ENCODE data around the gene ACP6.

The ACP6 gene

DNA sequence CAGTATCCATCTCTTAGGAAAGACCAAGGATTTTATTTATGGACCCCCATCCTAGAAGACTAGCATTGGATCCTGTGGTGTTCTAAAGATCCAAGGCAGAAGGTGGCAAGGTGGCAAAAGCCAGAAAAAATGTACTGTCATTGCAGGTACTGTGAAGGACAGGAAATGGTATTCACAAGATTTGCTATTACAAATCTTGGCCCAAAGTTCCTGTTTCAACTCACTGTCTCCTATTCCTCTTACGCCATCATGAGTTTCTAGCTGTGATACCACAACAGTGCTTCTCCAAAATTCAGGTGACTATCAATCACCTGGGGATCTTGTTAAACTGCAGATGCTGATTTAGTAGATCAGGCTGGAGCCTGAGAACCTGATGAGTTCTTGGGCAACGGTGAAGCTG is 21.4 kb downstream of the ACP6 start:
- no peak for DNase-seq

DNA sequence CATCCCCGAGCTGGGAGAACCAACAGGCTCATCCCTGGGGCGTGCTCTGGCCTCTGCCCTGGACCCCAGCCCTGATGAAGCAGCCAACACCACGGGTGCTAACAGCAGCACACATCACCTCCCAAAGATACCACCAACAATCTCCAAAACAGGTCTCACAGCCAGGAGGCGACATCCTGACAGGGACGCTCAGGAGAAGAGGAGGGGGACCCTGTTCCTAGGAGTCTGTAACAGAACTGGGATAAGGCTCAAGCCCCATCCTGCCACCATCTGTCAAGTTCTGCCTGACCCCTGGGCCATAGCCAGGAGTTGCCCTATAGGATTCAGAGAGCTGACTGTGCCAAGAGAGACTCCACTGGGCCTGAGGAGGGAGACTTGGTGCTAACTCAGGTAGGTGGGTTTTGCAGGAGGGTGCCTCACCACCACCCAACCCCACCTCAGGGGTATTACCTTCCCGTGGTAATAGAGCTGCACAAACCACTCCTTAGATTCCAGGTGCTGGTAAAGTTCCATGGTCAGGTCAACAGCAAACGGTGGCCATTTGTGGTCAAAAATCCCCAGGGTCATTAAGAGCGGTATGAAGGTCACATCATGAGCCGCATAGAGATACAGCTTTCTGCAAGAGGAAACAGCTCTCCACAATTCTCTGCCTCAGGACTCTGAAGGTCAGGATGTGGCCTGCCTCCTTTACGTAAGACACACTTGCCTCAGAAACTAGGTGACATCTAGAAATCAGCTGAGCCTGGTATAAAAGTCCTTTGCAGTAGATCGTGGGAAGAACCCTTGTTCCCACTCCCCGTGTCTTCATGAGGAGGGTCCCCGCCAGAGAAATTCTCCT is 22.3 kb downstream of the ACP6 start:
- no peak for DNase-seq

DNA sequence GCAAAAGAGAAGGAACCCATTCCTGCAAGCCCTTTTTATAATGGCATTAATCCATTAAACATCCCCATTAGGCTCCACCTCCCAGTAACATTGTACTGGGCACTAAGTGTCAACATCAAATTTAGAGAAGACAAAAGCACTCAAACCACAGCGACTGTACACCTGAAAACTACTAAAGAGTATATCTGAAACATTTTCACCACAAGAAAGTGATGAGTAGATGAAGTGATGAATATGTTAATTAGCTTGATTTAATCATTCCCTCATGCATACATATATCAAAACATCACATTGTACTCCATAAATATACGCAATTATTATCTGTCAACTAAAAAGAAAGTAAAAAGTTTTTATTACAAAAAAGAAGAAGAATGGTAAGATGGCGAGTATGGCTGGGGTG is 26.4 kb downstream of the ACP6 start:
- no peak for DNase-seq

DNA sequence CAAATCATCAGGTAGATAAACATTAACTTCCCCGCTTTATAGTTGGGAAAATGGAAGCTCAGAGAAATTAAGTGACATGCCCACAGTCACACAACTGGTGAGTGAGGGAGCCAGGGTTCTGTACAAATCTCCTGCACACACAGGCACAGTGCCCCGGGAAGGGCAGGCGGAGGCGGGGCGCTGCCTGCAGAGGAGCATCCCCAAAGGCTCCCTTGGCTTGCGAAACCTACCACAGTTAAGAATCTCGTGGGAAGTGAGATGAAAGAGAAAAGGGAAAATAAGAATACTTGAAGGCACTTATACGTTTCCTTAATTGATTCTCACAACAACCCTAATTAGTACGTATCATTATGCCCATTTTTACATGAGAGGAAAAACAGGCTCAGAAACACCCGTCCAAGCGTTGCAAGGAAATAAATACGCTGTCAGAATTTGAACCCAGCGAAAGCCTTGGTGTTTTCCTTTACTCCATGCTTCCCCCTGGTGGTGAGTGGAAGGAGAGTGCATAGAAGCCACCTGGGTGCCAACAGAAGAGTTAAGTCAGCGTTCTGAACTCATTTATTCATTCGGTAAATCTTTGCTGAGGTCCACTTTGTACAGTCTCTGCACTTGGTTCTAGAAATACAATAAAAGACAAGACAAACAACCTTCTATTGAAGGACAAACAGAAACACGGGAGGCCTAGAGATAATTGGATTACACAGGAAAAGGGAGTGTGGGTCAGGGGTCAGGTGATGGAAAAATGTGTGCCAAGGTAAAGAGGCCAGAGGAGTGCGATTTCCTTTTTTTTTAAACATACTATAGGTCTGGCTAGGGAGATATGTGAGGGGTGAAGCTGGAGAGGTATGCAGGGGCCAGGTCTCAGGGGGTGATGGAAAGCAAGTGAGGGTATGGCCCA is 28.4 kb downstream of the ACP6 start:
- DNase-seq = peak; percentile 62

DNA sequence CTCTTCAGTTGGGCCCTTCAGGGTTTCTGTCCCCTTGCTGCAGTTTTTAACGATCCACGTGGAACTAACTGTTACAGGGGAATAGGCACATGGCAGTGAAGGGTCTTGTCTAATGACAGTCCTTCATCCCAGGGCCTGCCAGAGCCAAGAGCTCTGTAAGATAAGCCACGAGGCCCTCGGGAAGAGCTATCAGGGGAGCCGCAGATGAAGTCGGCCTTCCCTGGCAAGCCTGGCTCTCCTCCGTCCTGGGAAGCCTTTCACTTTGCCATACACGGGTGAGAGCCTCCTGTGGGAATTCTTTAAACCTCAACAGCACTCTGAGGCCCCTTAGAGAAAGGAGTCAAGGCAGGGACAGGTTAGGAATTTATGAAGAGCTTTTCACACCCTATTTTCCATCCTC is 29.0 kb downstream of the ACP6 start:
- no peak for DNase-seq

DNA sequence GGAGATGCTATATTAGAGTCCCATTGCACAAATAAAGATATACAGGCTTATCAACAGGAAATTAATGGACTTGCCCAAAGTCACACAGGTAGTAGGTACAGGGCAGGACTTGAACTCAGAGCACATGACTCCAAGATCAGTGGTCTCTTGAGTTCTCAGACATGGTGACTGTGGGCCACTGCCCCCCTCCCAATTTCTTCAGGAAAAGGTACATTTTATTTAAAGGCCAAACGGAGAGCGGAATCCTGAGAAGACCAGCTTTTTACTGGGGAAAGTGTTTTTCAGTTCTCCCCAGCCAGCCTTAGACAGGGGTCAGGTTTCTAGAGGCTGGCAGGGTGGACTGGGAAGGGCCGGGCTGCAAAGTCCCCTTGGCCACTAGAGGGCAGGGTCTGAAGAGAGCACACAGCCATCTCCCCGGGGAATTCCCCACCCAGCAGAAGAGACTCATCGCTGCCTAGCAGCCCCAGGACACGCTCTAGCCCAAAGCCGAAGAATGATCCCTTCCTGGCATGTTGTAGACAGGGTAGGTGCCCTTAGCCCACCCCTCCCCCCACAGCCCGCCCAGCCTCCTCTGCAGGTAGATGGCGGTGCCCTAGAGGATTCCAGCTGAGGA is 29.7 kb downstream of the ACP6 start:
- DNase-seq = peak; percentile 89

DNA sequence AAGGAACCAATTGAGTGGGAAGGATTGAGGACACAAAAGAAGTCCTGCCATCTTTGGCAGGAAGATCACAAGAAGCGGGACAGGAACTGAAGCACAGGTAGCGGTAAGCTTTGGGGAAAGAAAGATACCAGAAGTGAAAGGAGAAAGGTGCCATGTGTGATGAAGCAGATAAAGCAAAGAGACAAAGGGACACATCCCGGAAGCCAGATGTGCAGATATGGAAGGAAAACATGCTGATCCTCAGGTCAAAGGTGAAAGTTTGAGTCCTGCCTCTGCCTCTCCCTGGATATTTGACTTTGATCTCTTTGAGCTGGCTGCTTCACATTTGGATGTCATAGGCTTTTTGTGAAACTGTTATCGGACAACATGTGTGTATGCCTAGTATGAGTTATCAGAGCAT is 34.0 kb downstream of the ACP6 start:
- no peak for DNase-seq

DNA sequence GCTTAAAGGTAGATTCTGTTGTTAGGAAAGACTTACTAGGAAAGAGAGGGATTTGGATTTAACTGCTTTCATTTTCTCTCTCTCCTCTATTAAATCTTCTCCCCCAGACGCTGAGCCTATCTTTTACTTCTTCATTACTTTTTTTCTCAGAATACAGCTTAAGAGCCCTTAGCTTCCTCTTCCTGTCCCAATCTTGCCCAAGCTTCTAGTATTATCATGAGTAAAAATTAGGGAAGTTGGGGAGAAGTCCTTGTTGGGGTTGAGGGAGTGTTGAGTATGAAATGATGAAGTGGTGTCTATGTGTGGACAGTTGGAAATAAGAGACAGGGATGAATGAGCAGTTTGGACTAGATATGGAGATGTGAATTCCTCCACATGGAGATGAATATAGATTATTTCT is 35.0 kb downstream of the ACP6 start:
- DNase-seq = peak; percentile 86

DNA sequence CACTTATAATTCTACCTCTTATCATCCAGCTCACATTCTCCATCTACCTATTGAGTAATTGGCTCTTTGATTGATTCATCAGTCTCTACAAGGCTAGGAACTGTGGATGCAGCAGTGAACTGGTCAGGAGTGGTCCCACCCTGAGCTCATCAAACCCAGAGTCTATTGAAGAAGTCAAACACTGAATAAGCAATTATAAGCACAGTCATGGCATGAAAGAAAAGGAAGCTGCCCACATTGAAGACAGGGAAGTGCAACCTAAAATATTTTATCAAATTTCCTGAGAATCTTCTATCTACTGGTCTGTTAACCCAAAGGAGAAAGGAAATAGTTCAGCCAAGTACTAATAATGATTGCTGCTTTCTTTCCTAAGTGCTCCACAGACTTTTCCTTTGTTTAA is 35.7 kb downstream of the ACP6 start:
- DNase-seq = peak; percentile 43

DNA sequence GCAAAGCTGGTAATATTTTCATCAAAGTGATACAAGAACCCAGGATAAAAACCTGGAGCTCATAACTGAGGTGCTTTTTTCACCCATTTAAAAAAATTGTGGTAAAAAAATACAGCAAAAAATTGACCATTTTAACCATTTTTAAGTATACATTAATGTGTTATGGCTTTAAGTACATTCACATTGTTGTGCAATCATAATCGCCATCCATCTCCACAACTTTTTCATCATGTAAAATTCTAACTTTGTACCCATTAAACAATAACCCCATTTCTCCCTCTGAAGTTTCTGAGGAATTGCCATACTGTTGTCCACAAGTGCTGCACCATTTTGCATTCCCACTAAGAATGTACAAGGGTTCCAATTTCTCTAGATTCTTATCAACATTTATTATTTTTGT is 36.6 kb downstream of the ACP6 start:
- DNase-seq = no peak

DNA sequence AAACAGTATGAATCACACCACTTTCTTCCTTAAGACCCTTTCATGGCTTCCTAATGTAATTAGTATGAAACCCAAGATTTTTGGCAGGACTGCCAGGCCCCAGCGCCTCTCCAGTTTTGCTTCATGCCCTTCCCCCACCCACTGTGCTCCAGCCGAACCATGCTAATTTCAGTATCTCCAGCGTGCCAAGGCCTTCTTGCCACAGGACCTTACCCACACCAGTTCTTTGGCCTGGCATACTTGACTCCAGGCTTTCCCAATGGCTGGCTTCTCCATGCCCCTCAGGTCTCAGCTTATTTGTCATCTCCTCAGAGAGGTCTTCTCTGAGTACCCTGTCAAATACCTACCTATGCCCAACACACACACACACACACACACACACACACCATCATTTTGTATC is 38.5 kb downstream of the ACP6 start:
- DNase-seq = no peak

DNA sequence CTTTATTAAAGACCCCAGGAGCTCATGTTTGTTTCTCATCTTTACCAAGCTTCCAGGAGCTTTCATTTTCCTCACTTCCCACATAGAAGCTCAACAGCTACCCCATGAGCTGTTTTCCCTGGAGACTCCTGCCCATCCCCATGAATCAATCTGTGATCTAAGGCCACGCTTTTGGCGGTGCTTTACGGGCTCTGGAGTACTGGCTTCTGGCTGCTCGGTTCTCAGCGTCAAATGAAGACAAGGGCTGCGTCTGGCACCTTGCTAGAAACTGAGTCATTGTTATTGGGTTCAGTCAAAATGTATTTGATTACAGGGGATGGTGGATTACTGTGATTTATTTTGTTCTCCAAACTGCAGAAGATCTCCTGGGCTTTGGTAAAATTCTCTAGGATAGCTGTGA is 39.9 kb downstream of the ACP6 start:
- DNase-seq = no peak

DNA sequence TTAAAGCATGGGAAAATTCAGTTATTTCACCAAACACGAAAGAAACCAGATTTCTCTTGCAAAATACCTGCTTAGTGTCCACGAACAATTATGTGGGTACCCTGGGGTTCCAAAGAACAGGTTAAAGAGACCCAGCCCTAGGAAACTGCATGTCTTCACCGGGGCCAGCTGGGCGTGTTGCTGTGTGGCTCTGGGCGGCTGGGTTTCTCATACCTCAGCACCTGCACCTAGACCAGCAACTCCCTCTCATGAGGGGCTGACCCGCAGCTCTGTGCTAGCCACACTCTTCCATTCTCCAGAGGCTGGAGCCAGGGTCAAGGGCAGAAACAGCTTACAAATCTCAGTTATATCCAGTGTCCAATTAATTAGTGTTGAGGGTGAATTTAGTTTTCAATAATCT is 40.3 kb downstream of the ACP6 start:
- no peak for DNase-seq

DNA sequence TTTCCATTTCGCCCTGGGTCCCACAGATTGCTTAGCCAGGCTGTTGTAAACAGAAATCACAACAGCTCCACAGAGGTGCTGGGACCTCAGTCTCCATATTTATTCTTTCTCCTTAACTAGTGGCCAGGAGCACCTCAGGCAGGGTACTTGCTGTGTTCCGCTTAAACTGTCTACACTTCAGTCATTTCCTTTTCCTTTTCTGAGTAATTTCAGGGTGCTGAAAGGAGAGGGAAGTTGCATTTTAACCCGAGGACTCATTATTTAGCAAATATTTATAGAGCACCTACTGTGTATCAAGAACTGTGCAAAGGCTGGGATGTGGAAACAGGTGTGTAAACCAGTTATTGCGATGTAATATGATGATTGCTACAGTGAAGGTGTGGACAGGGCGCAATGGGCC is 41.9 kb downstream of the ACP6 start:
- DNase-seq = peak; percentile 9

DNA sequence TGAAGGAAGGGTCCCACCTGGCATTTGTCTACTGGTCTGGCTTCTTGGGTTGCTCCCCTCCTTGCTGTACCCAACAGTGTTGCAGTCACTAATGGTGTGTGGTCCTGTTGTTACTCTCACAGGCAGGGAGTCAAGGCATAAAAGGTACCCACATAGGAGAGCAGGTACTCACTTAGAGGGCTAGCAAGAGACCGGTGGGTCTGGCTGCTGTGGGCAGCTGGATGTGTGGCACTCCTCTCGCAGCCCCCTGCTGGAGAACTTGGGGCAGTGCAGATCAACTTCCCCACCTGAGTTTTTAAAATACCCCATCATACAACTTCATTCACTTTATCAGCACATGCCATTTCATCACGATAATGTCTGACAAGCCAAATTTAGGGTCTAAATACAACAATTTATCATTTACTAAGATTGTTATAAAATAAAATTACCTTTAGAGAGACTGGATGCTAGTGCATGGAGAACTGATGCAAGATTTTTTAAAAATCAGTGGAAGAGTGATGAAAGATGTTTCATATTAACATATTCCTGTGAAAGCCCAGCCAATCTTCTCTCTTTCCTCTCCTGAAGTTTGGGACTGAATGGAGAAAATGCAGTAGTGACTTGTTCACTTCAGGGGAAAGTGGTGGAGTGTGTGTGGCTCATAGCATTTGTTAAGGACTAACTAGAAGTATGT is 42.8 kb downstream of the ACP6 start:
- peak; percentile 60 for DNase-seq

DNA sequence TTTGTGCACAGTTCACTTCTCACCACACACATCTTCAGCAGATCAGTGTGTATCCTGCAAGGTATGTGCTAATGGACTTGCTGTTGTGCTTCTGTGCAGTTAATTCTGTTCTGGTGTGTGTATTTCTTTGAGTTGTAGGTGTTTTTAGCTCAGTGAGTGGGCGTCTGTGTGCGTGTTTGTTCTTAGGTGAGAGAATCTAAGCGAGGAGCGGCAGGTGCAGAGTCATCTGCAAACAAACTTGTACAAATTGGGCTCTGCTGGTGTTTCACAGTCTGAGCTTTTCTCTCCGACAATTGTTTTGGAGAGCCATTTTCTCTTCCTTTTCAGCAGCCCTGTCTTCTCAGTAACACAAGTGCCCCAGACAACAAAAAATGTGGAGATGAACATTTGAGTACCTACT is 43.6 kb downstream of the ACP6 start:
- DNase-seq = no peak

DNA sequence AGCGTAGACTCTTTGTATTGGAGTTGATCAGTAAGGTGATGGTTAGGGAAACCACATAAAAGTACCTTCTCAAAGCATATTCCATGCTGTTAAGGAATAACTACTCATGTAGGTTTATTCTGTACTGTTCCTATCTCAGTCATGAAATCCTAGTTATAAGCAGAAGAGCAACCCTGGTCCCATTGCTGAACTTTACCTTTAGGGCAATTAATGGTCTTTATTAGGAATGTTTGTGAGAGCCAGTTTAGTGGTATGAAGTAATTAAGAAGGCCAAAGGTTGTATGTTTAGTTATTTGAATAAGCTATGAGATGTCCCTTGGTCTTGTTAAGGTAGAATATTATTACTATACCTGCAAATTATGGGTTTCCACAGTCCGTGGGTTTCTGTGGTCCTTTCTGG is 44.0 kb downstream of the ACP6 start:
- no peak for DNase-seq

DNA sequence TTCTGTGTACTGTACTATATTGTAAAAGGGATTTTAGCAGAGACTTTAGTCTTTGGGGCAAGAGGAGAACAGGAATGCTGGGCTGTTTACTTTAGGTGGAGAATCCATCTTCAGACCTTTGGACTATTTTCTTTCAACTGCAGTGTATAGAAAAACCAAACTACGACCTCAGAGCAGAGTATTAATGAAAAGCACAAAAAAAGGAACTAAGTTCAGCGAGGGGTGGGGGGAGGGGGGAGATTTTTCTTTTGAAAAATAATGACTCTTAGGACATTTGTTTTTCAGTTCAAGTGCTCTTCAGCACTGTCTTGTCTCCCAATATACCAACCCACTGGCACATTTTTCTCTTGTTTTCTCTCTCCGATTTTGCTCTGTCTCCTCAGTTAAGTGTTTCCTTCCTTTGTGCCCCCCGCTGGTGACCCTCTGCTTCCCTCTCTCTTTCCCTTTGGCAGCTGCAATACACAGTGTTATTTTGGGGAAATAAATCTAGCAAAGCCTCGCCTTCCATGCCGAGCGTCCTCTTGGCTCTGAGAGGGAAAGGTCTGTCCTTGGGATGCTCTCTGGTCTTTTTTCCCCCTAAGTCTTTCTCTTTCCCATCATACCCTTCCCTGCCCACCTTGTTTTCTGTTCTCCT is 44.8 kb downstream of the ACP6 start:
- peak; percentile 11 for DNase-seq

DNA sequence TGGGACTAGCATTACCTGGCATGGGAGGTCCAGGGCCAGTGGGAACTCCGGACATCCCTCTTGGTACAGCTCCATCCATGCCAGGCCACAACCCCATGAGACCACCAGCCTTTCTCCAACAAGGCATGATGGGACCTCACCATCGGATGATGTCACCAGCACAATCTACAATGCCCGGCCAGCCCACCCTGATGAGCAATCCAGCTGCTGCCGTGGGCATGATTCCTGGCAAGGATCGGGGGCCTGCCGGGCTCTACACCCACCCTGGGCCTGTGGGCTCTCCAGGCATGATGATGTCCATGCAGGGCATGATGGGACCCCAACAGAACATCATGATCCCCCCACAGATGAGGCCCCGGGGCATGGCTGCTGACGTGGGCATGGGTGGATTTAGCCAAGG is 45.8 kb downstream of the ACP6 start:
- DNase-seq = no peak

DNA sequence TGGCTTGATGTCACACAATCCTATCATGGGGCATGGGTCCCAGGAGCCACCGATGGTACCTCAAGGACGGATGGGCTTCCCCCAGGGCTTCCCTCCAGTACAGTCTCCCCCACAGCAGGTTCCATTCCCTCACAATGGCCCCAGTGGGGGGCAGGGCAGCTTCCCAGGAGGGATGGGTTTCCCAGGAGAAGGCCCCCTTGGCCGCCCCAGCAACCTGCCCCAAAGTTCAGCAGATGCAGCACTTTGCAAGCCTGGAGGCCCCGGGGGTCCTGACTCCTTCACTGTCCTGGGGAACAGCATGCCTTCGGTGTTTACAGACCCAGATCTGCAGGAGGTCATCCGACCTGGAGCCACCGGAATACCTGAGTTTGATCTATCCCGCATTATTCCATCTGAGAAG is 46.3 kb downstream of the ACP6 start:
- DNase-seq = no peak

DNA sequence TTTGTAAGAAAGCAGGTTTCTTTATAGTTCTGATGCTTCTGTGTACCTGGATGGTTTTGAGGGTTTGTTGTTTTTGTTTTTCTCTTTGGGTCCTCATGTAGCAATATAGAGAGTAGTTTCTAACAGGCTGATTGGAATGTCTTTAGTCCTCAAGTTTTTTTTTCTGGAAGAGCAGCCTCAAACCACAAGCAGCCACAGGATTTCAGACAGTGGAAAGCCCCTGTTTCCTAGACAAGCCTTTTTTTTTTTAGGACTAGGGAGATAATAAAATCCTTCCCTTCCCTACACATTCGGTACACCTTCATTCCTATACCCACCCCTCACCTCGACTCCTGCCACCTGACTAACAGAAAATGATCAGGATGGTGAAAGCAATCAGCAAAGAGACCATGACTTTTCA is 47.6 kb downstream of the ACP6 start:
- DNase-seq = no peak

DNA sequence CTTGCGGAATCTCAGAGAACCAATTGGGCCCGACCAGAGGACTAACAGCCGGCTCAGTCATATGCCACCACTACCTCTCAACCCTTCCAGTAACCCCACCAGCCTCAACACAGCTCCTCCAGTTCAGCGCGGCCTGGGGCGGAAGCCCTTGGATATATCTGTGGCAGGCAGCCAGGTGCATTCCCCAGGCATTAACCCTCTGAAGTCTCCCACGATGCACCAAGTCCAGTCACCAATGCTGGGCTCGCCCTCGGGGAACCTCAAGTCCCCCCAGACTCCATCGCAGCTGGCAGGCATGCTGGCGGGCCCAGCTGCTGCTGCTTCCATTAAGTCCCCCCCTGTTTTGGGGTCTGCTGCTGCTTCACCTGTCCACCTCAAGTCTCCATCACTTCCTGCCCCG is 49.8 kb downstream of the ACP6 start:
- no peak for DNase-seq

DNA sequence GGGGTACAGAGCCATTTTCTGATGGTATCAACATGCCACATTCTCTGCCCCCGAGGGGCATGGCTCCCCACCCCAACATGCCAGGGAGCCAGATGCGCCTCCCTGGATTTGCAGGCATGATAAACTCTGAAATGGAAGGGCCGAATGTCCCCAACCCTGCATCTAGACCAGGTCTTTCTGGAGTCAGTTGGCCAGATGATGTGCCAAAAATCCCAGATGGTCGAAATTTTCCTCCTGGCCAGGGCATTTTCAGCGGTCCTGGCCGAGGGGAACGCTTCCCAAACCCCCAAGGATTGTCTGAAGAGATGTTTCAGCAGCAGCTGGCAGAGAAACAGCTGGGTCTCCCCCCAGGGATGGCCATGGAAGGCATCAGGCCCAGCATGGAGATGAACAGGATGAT is 50.6 kb downstream of the ACP6 start:
- DNase-seq = no peak
